ENCODE results near the gene B3GAT2. TPM values are rescaled to one million over a fixed set of nuclear protein-coding genes. Genes with fewer than 3 reads are reported as not detected.

Gene B3GAT2
- total RNA-seq, 1 donor from 2014 or later = 8.1 TPM

DNA sequence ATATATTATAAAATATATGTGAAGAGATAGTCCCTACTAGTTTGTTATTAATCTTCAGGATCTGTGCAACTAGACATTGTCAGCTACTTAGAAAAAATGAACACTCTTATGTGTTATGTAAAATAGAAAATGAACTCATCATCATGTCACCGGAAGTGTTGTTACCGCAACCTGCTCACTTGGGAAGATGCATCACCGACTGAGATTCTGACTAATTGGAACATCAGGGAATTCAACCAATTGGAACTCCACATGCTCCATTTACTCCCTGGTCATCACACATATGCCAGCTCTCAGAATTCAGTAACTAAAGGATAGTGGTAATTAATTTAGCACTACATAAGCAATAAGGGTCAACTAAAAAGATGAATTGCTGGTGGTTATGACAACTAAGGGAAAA is 16.7 kb upstream of the B3GAT2 start:
- Mint-ChIP-seq H3K4me3 (ENCODE audit: unreplicated experiment) (no peak overlapping the region), H3K27me3 (ENCODE audit: unreplicated experiment) (peaks cover 2% of the 10 kb centered on the region), H3K9me3 (ENCODE audit: unreplicated experiment) (peaks cover 6% of the 10 kb centered on the region), H3K36me3 (ENCODE audit: unreplicated experiment) (peaks cover 11% of the 10 kb centered on the region), H3K27ac (ENCODE audit: unreplicated experiment) (no peak overlapping the region), H3K4me1 (ENCODE audit: low read depth, unreplicated experiment) (no peaks in the 10 kb centered on the region)
- no peak for DNase-seq
- TF ChIP-seq, protein P1, sequence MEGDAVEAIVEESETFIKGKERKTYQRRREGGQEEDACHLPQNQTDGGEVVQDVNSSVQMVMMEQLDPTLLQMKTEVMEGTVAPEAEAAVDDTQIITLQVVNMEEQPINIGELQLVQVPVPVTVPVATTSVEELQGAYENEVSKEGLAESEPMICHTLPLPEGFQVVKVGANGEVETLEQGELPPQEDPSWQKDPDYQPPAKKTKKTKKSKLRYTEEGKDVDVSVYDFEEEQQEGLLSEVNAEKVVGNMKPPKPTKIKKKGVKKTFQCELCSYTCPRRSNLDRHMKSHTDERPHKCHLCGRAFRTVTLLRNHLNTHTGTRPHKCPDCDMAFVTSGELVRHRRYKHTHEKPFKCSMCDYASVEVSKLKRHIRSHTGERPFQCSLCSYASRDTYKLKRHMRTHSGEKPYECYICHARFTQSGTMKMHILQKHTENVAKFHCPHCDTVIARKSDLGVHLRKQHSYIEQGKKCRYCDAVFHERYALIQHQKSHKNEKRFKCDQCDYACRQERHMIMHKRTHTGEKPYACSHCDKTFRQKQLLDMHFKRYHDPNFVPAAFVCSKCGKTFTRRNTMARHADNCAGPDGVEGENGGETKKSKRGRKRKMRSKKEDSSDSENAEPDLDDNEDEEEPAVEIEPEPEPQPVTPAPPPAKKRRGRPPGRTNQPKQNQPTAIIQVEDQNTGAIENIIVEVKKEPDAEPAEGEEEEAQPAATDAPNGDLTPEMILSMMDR (IDR thresholded peaks at IDR 0.05; ENCODE audit: partially characterized antibody, unreplicated experiment) = no peak

DNA sequence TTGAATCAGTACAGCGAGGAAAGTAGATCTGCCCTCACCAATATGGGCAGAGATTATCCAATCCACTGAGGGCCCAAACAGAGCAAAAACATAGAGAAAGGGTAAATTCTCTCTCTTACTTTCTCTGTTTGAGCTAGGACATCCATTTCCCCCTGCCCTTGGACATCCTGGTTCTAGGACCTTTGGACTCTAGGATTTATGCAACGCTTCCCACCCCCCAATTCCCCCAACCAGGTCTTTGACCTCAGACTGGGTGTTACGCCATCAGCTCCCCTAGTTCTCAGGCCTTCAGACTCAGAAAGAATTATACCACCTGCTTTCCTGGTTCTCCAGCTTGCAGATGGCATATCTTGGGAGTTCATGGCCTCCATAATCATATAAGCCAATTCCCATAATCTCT is 10.2 kb upstream of the B3GAT2 start:
- Mint-ChIP-seq H3K9me3 (ENCODE audit: unreplicated experiment) (no peaks in the 10 kb centered on the region), H3K4me1 (ENCODE audit: low read depth, unreplicated experiment) (no peaks in the 10 kb centered on the region), H3K27ac (ENCODE audit: unreplicated experiment) (no peak overlapping the region), H3K27me3 (ENCODE audit: unreplicated experiment) (no peaks in the 10 kb centered on the region), H3K4me3 (ENCODE audit: unreplicated experiment) (no peak overlapping the region), H3K36me3 (ENCODE audit: unreplicated experiment) (no peaks in the 10 kb centered on the region)
- DNase-seq = no peak
- TF ChIP-seq, protein P1 (IDR thresholded peaks at IDR 0.05; ENCODE audit: partially characterized antibody, unreplicated experiment) = no peak

DNA sequence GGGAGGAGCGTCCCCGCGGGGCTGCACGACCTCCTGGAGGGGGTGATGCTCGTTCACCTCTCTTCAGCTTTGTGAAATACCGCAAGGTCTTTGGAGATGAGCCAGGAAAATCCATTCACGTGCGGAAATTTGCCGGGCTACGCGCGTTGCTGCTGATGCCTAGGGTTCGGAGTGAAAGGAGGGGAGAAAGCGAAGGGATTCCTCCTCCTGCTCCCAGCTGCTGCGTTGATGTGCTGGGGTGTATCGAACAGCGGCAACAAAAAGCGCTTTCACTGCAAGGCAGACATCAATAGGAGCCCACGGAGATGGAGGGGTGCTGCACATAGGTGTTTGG is 391 bp upstream of the B3GAT2 start:
- Mint-ChIP-seq H3K9me3 (ENCODE audit: unreplicated experiment) (peaks cover 9% of the 10 kb centered on the region), H3K36me3 (ENCODE audit: unreplicated experiment) (no peaks in the 10 kb centered on the region), H3K4me1 (ENCODE audit: low read depth, unreplicated experiment) (peaks cover 7% of the 10 kb centered on the region), H3K27me3 (ENCODE audit: unreplicated experiment) (peaks cover 8% of the 10 kb centered on the region), H3K4me3 (ENCODE audit: unreplicated experiment) (peak overlapping the region; percentile 87), H3K27ac (ENCODE audit: unreplicated experiment) (no peak overlapping the region)
- TF ChIP-seq, protein P1 (IDR thresholded peaks at IDR 0.05; ENCODE audit: partially characterized antibody, unreplicated experiment) = no peak
- DNase-seq = no peak

DNA sequence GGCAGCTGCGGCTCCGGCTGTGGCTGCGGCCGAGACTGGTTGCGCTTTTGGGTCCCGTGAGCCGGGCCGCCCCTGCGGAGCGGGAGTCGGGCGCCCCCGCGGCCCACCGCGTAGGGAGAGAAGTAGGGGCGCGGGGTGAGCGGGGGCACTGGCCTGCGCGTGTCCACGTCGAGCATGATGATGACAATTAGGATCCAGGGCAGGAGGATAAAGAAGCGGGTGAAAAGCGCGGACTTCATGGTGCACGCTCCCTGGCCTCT is 739 bp downstream of the B3GAT2 start:
- H3K4me3 Mint-ChIP-seq (ENCODE audit: unreplicated experiment) = peak overlapping the region; percentile 81
- peaks cover 8% of the 10 kb centered on the region for H3K27me3 Mint-ChIP-seq (ENCODE audit: unreplicated experiment)
- peaks cover 9% of the 10 kb centered on the region for H3K9me3 Mint-ChIP-seq (ENCODE audit: unreplicated experiment)
- peaks cover 7% of the 10 kb centered on the region for H3K4me1 Mint-ChIP-seq (ENCODE audit: low read depth, unreplicated experiment)
- TF ChIP-seq, protein P1 (IDR thresholded peaks at IDR 0.05; ENCODE audit: partially characterized antibody, unreplicated experiment) = peak; percentile 70
- H3K36me3 Mint-ChIP-seq (ENCODE audit: unreplicated experiment) = no peaks in the 10 kb centered on the region
- H3K27ac Mint-ChIP-seq (ENCODE audit: unreplicated experiment) = no peak overlapping the region
- DNase-seq = no peak

DNA sequence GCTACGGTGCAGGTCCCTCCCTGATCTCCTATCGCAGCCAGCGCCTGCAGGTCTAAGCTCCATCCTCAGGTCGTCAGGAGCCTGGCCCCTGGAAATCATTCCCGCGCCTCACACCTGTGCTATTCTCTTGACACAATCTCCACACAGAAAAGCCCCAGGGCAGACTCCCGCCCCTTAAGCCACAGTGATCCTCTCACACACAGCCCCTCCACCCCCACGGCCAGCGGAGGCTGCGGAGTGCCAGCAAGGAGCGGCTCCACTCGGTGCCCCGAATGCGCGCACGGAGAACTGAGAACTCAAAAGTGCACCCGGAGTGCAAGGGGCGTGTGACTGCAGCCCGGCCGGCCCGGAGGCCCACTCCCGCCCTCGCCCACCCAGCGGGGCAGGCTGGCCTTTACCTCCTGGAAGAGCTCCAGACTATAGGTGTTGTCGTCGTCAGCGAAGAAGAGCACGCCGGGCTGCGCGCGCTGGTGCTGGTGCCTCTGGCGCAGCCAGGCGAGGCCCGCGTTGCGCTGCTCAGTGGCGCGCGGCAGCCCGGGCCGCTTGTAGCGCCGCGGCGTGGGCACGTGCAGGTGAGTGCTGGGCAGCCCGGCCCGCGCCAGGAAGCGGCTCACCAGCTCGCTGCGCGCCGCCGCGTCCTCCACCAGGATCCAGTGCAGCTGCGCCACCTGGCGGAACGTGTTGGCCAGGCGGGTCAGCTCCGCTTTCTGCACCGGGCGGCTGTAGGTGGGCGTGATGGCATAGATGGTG is 1.2 kb downstream of the B3GAT2 start:
- H3K36me3 Mint-ChIP-seq (ENCODE audit: unreplicated experiment) = no peaks in the 10 kb centered on the region
- H3K27me3 Mint-ChIP-seq (ENCODE audit: unreplicated experiment) = peaks cover 8% of the 10 kb centered on the region
- peaks cover 9% of the 10 kb centered on the region for H3K9me3 Mint-ChIP-seq (ENCODE audit: unreplicated experiment)
- peaks cover 7% of the 10 kb centered on the region for H3K4me1 Mint-ChIP-seq (ENCODE audit: low read depth, unreplicated experiment)
- H3K4me3 Mint-ChIP-seq (ENCODE audit: unreplicated experiment) = peak overlapping the region; percentile 81
- DNase-seq = peak; percentile 96
- no peak overlapping the region for H3K27ac Mint-ChIP-seq (ENCODE audit: unreplicated experiment)
- TF ChIP-seq, protein P1 (IDR thresholded peaks at IDR 0.05; ENCODE audit: partially characterized antibody, unreplicated experiment) = peak; percentile 95

All from glutamatergic neuron (in vitro differentiated cells).